Mesothelial cell of epicardium (in vitro differentiated cells): ENCODE data around the gene DNAH11. TPM values are rescaled to one million over a fixed set of nuclear protein-coding genes. Genes with fewer than 3 reads are reported as not detected.
"Not testable (repeated sequence)": the region's sequence is repeated elsewhere in the genome, so short reads cannot be mapped to it uniquely, and the experiment has no call there.

ENCODE experiments used
- DNase-seq, 2 experiments: peaks; one replicate each; pipeline ENCODE4 v3.0.0; 2021; ENCODE audit warnings: low spot score in 2 of 2; ENCODE audit not compliant: unreplicated experiment in 2 of 2
- H3K27ac Mint-ChIP-seq: 2 replicates; pipeline ENCODE4 v1.8.0; 2021; ENCODE audit warnings: mixed read lengths
- H3K27me3 Mint-ChIP-seq: 2 replicates; pipeline ENCODE4 v1.8.0; 2021; ENCODE audit warnings: low read depth, mixed read lengths
- H3K36me3 Mint-ChIP-seq: 2 replicates; pipeline ENCODE4 v1.8.0; 2021; ENCODE audit warnings: mixed read lengths
- H3K4me1 Mint-ChIP-seq: 2 replicates; pipeline ENCODE4 v1.8.0; 2021; ENCODE audit warnings: mixed read lengths
- H3K4me3 Mint-ChIP-seq: 2 replicates; pipeline ENCODE4 v1.8.0; 2021; ENCODE audit warnings: mild to moderate bottlenecking, moderate library complexity, mixed read lengths
- H3K9me3 Mint-ChIP-seq: 2 replicates; pipeline ENCODE4 v1.8.0; 2021; ENCODE audit warnings: mixed read lengths
- CTCF ChIP-seq: fragments of 200-600 bp; sonication (generic); IDR thresholded peaks from one replicate; pipeline ENCODE4 v1.5.0; 2021; ENCODE audit warnings: antibody characterized with exemption; ENCODE audit not compliant: unreplicated experiment
- total RNA-seq: library from RNA; stranded (reverse); gene quantifications from 3 replicates; pipeline ENCODE4 v1.2.1, GENCODE V29; 2021

Gene DNAH11
- total RNA-seq, 1 donor from 2014 or later, result 0.80 TPM

GRCh38 chr7:21526007-21526406, 16.8 kb upstream of the DNAH11 start:
- Mint-ChIP-seq H3K36me3 (no peaks in the 10 kb centered on the region), H3K9me3 (peaks cover 20% of the 10 kb centered on the region), H3K4me3 (no peak overlapping the region), H3K27ac (no peak overlapping the region), H3K4me1 (no peaks in the 10 kb centered on the region), H3K27me3 (peaks cover 7% of the 10 kb centered on the region)
- no peak for TF ChIP-seq CTCF
- no peak for DNase-seq

GRCh38 chr7:21526448-21526847, 16.4 kb upstream of the DNAH11 start:
- Mint-ChIP-seq H3K27me3 (peaks cover 7% of the 10 kb centered on the region), H3K9me3 (peaks cover 23% of the 10 kb centered on the region), H3K4me1 (no peaks in the 10 kb centered on the region), H3K4me3 (no peak overlapping the region), H3K36me3 (no peaks in the 10 kb centered on the region), H3K27ac (no peak overlapping the region)
- TF ChIP-seq CTCF, result no peak
- DNase-seq, result no peak

DNA sequence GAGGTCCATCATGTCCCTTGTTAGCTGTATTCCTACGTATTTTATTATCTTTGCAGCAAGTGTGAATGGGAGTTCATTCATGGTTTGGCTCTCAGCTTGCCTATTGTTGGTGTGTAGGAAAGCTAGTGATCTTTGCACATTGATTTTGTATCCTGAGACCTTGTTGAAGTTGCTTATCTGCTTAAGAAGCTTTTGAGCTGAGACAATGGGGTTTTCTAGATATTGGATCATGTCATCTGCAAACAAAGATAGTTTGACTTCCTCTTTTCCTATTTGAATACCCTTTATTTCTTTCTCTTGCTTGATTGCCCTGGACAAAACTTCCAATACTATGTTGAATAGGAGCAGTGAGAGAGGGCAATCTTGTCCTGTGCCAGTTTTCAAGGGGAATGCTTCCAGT, 10.4 kb upstream of the DNAH11 start:
- H3K4me1 Mint-ChIP-seq, H3K4me3 Mint-ChIP-seq, H3K36me3 Mint-ChIP-seq: not testable (repeated sequence)

GRCh38 chr7:21533646-21534045, 9.2 kb upstream of the DNAH11 start:
- not testable (repeated sequence) for H3K4me3 Mint-ChIP-seq, DNase-seq, H3K27ac Mint-ChIP-seq, H3K36me3 Mint-ChIP-seq, H3K4me1 Mint-ChIP-seq
- Mint-ChIP-seq H3K9me3 (peaks cover 18% of the 10 kb centered on the region), H3K27me3 (peaks cover 13% of the 10 kb centered on the region)

More for the DNA sequence above, 10.4 kb upstream of the DNAH11 start:
- Mint-ChIP-seq H3K27me3 (peaks cover 13% of the 10 kb centered on the region), H3K9me3 (peaks cover 22% of the 10 kb centered on the region)
- H3K27ac Mint-ChIP-seq, DNase-seq: not testable (repeated sequence)

DNA sequence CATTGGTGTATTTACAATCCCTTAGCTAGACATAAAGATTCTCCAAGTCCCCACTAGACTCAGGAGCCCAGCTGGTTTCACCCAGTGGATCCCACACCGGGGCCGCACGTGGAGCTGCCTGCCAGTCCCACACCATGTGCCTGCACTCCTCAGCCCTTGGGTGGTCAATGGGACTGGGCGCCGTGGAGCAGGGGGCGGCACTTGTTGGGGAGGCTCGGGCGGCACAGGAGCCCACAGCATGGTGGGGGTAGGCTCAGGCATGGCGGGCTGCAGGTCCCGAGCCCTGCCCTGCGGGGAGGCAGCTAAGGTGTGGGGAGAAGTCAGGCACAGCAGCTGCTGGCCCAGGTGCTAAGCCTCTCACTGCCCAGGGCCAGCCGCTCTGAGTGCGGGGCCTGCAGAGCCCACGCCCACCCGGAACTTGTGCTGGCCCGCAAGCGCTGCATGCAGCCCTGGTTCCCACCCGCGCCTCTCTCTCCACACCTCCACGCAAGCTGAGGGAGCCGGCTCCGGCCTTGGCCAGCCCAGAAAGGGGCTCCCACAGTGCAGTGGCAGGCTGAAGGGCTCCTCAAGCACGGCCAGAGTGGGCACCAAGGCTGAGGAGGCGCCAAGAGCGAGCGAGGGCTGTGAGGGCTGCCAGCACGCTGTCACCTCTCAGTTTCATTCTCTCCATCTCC, 6.3 kb upstream of the DNAH11 start:
- H3K36me3 Mint-ChIP-seq, DNase-seq, H3K4me3 Mint-ChIP-seq, H3K4me1 Mint-ChIP-seq, H3K27ac Mint-ChIP-seq: not testable (repeated sequence)
- Mint-ChIP-seq H3K27me3 (peaks cover 34% of the 10 kb centered on the region), H3K9me3 (peaks cover 13% of the 10 kb centered on the region)

DNA sequence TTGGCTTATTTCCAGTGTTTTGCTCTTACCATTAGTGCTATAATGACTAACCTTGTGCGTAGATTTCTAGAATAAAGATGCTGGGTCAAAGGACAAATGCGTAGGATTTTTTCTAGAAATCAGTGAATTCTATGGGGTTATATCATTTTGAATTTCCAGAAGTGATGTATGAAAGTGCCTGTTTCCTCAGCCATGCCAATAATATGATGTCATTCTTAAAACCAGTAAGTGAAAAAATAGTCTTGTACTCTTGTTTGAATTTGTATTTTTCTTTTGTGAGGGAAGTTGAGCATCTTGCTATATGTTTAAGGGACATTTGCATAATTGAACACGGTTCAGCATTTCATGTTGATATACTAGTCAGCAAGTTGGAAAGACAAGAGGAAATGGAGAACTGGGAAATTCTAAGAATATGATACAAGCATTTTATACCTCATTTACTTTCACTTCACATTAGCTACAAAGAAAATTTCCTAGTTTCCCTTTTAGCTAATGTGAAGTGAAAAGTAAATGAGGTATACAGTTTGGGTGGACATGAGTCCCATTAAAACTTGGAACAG, 3.8 kb upstream of the DNAH11 start:
- no peak overlapping the region for H3K4me3 Mint-ChIP-seq
- H3K36me3 Mint-ChIP-seq, result no peaks in the 10 kb centered on the region
- peaks cover 9% of the 10 kb centered on the region for H3K4me1 Mint-ChIP-seq
- no peaks in the 10 kb centered on the region for H3K9me3 Mint-ChIP-seq
- no peak for TF ChIP-seq CTCF
- H3K27ac Mint-ChIP-seq, result no peak overlapping the region
- DNase-seq, result no peak
- H3K27me3 Mint-ChIP-seq, result peaks cover 52% of the 10 kb centered on the region

- Mint-ChIP-seq H3K9me3 (no peaks in the 10 kb centered on the region), H3K4me3 (peak overlapping the region; percentile 67), H3K27me3 (peaks cover 78% of the 10 kb centered on the region), H3K4me1 (peaks cover 11% of the 10 kb centered on the region), H3K36me3 (no peaks in the 10 kb centered on the region), H3K27ac (no peak overlapping the region)
- TF ChIP-seq CTCF, result no peak
- DNase-seq, result peak in 1 of 2 experiments; percentile 43
Measured at GRCh38 chr7:21543528-21544302, 876 bp downstream of the DNAH11 start.
